Neural crest cell (in vitro differentiated cells): ENCODE results near the gene SMO. TPM values are rescaled to one million over a fixed set of nuclear protein-coding genes. Genes with fewer than 3 reads are reported as not detected.
A peak's percentile ranks its signal among the peaks of the same experiment; 100 is the strongest.

Experiments
- DNase-seq: peaks from one replicate; pipeline ENCODE4 v3.0.0; 2021; ENCODE audit warnings: low read depth, mixed read lengths, low spot score
- H3K27ac Mint-ChIP-seq: one replicate; pipeline ENCODE4 v1.8.0; 2021; ENCODE audit warnings: mild to moderate bottlenecking, mixed read lengths; ENCODE audit not compliant: unreplicated experiment
- H3K27me3 Mint-ChIP-seq: 2 replicates; pipeline ENCODE4 v1.8.0; 2021; ENCODE audit warnings: low read depth, mild to moderate bottlenecking, mixed read lengths
- H3K36me3 Mint-ChIP-seq: 2 replicates; pipeline ENCODE4 v1.8.0; 2021; ENCODE audit warnings: low read depth, mild to moderate bottlenecking, mixed read lengths
- H3K4me1 Mint-ChIP-seq: 2 replicates; pipeline ENCODE4 v1.8.0; 2021; ENCODE audit warnings: mixed read lengths
- H3K4me3 Mint-ChIP-seq: one replicate; pipeline ENCODE4 v1.8.0; 2021; ENCODE audit warnings: mild to moderate bottlenecking, mixed read lengths
- H3K9me3 Mint-ChIP-seq: 2 replicates; pipeline ENCODE4 v1.8.0; 2021; ENCODE audit warnings: mixed read lengths
- CTCF ChIP-seq: fragments of 200-600 bp; sonication (generic); conservative IDR thresholded peaks from 2 replicates; pipeline ENCODE4 v1.5.0; 2021; ENCODE audit warnings: antibody characterized with exemption, mild to moderate bottlenecking
- long read RNA-seq: library from polyadenylated mRNA; unstranded; transcript quantifications from one replicate; pipeline ENCODE4 v2.0.0, GENCODE V29; 2020
- total RNA-seq: library from RNA; stranded (reverse); gene quantifications from 2 replicates; pipeline ENCODE4 v1.2.1, GENCODE V29; 2021

SMO gene
- 104 and 119 TPM in 2 replicates for total RNA-seq
- long read RNA-seq, partial matches to known transcripts = 1 of 12 reads
- long read RNA-seq, other reads (novel, unspliced or antisense) = 11 of 12 reads

GRCh38 chr7:129188372-129188891 is at the start of gene SMO:
TSS of gene SMO (plus strand) at chr7:129188633. CDS start at chr7:129189152, 519 bp downstream.
- H3K36me3 Mint-ChIP-seq = peaks cover 13% of the 10 kb centered on the region
- H3K9me3 Mint-ChIP-seq = no peaks in the 10 kb centered on the region
- H3K4me1 Mint-ChIP-seq = peaks cover 37% of the 10 kb centered on the region
- peak within 1 kb of the TSS; percentile 95 for H3K4me3 Mint-ChIP-seq
- TF ChIP-seq CTCF = no peak
- peak within 1 kb of the TSS; percentile 95 for H3K27ac Mint-ChIP-seq
- no peaks in the 10 kb centered on the region for H3K27me3 Mint-ChIP-seq
- peak; percentile 79 for DNase-seq

- no peak for TF ChIP-seq CTCF
Observed at GRCh38 chr7:129143724-129144094, 44.7 kb upstream of the SMO start.

GRCh38 chr7:129144095-129144833 is 44.2 kb upstream of the SMO start, which contains the start of gene TSPAN33:
TSS of gene TSPAN33 (plus strand) at chr7:129144707. CDS start at chr7:129144981, 274 bp downstream.
- H3K9me3 Mint-ChIP-seq = no peaks in the 10 kb centered on the region
- H3K27ac Mint-ChIP-seq = no peak within 1 kb of the TSS
- H3K27me3 Mint-ChIP-seq = peaks cover 61% of the 10 kb centered on the region
- no peak for TF ChIP-seq CTCF
- no peaks in the 10 kb centered on the region for H3K36me3 Mint-ChIP-seq
- H3K4me3 Mint-ChIP-seq = peak within 1 kb of the TSS; percentile 89
- H3K4me1 Mint-ChIP-seq = peaks cover 7% of the 10 kb centered on the region
- peak; percentile 69 for DNase-seq

More at GRCh38 chr7:129143724-129144094, 44.7 kb upstream of the SMO start:
- no peak for DNase-seq
- Mint-ChIP-seq H3K27me3 (peaks cover 61% of the 10 kb centered on the region), H3K9me3 (no peaks in the 10 kb centered on the region), H3K36me3 (no peaks in the 10 kb centered on the region), H3K27ac (no peak overlapping the region), H3K4me3 (peak overlapping the region; percentile 89), H3K4me1 (peaks cover 7% of the 10 kb centered on the region)

- no peak overlapping the region for H3K27ac Mint-ChIP-seq
- H3K36me3 Mint-ChIP-seq = no peaks in the 10 kb centered on the region
- TF ChIP-seq CTCF = peak; percentile 39
- H3K9me3 Mint-ChIP-seq = no peaks in the 10 kb centered on the region
- H3K4me3 Mint-ChIP-seq = peak overlapping the region; percentile 86
- H3K27me3 Mint-ChIP-seq = peaks cover 61% of the 10 kb centered on the region
- DNase-seq = no peak
- peaks cover 7% of the 10 kb centered on the region for H3K4me1 Mint-ChIP-seq
Observed at GRCh38 chr7:129144834-129145668, 43.4 kb upstream of the SMO start.

GRCh38 chr7:129146237-129146979 is 42.0 kb upstream of the SMO start:
- Mint-ChIP-seq H3K27ac (no peak overlapping the region), H3K9me3 (no peaks in the 10 kb centered on the region), H3K36me3 (no peaks in the 10 kb centered on the region), H3K27me3 (peaks cover 56% of the 10 kb centered on the region), H3K4me1 (peaks cover 7% of the 10 kb centered on the region), H3K4me3 (peak overlapping the region; percentile 86)
- TF ChIP-seq CTCF = no peak
- DNase-seq = no peak
